ENCODE results near the gene ATP10A. TPM values are rescaled to one million over a fixed set of nuclear protein-coding genes. Genes with fewer than 3 reads are reported as not detected.
A peak's percentile ranks its signal among the peaks of the same experiment; 100 is the strongest.

Gene ATP10A
- total and polyA plus RNA-seq, 12 donors = 0.67 to 31.8 (median 16.1) TPM

DNA sequence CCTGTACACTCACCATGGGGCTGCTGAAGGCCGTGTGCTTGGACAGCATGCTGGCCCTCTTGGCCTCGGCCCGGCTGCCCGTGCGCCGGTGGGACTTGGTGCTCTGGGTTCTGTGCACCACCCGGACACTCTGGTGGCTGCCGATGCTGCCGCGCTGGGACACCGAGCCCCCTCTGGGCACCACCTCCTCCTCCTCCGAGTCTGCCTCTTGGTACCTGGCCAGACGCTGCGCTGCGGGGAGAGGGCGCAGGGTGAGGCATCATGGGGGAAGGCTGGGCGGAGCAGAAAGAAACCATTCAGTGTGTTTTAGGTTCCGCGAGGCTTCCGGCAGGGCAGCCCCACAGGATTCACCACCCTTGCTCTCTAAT lies 145.0 kb downstream of the ATP10A start:
- H3K4me3 ChIP-seq = no peak overlapping the region
- TF ChIP-seq POLR2A (IDR thresholded peaks at IDR 0.05) = no peak
- TF ChIP-seq CTCF (IDR thresholded peaks at IDR 0.05) = no peak
- intact Hi-C loops (cut with DNase I) = no loop called here
- DNase-seq = peak in 1 of 7 donors; percentile 43
- WGBS, 4 donors = 84 to 95% (median 91%) methylated on average over 15 to 20 of the region's 20 CpGs
- no peaks in the 10 kb centered on the region for H3K4me1 ChIP-seq (replicated peaks in 1 of 2)
- no peak overlapping the region for H3K27ac ChIP-seq
- H3K9me3 ChIP-seq (replicated peaks in 1 of 3) = no peaks in the 10 kb centered on the region
- no peaks in the 10 kb centered on the region for H3K27me3 ChIP-seq
- no peaks in the 10 kb centered on the region for H3K36me3 ChIP-seq (replicated peaks in 1 of 2)

- Histone ChIP-seq H3K27ac (no peak overlapping the region), H3K27me3 (no peaks in the 10 kb centered on the region), H3K9me3 (replicated peaks in 1 of 3) (no peaks in the 10 kb centered on the region), H3K4me1 (replicated peaks in 1 of 2) (no peaks in the 10 kb centered on the region), H3K36me3 (replicated peaks in 1 of 2) (no peaks in the 10 kb centered on the region), H3K4me3 (no peak overlapping the region)
- TF ChIP-seq POLR2A (IDR thresholded peaks at IDR 0.05) (no peak), CTCF (IDR thresholded peaks at IDR 0.05) (no peak)
- WGBS, 4 donors = 68 to 71% (median 69%) methylated on average over 14 of the region's 14 CpGs
- peak in 1 of 7 donors; percentile 10 for DNase-seq
- intact Hi-C loops (cut with DNase I) = no loop called here
These were observed 145.5 kb downstream of the ATP10A start for GRCh38 chr15:25717457-25718168.

- H3K9me3 ChIP-seq (replicated peaks in 1 of 3) = no peaks in the 10 kb centered on the region
- no peak for DNase-seq
- no peaks in the 10 kb centered on the region for H3K4me1 ChIP-seq (replicated peaks in 1 of 2)
- H3K4me3 ChIP-seq = no peak overlapping the region
- WGBS, 4 donors = 80 to 83% (median 82%) methylated on average over 3 of the region's 3 CpGs
- no peaks in the 10 kb centered on the region for H3K27me3 ChIP-seq
- no peak overlapping the region for H3K27ac ChIP-seq
- TF ChIP-seq POLR2A (IDR thresholded peaks at IDR 0.05) (no peak), CTCF (IDR thresholded peaks at IDR 0.05) (no peak)
- intact Hi-C loops (cut with DNase I) = no loop called here
- no peaks in the 10 kb centered on the region for H3K36me3 ChIP-seq (replicated peaks in 1 of 2)
These were observed 146.0 kb downstream of the ATP10A start for GRCh38 chr15:25717127-25717456.

- WGBS, 4 donors = 85 to 87% (median 86%) methylated on average over 18 to 21 of the region's 21 CpGs
- intact Hi-C loops (cut with DNase I) = no loop called here
- no peak overlapping the region for H3K4me3 ChIP-seq
- H3K36me3 ChIP-seq (replicated peaks in 1 of 2) = no peaks in the 10 kb centered on the region
- no peaks in the 10 kb centered on the region for H3K27me3 ChIP-seq
- DNase-seq = peak in 1 of 7 donors; percentile 42
- H3K9me3 ChIP-seq (replicated peaks in 1 of 3) = no peaks in the 10 kb centered on the region
- TF ChIP-seq POLR2A (IDR thresholded peaks at IDR 0.05) (no peak), CTCF (IDR thresholded peaks at IDR 0.05) (no peak)
- no peak overlapping the region for H3K27ac ChIP-seq
- H3K4me1 ChIP-seq (replicated peaks in 1 of 2) = no peaks in the 10 kb centered on the region
These were observed 146.6 kb downstream of the ATP10A start for GRCh38 chr15:25716414-25717126.

All from adrenal gland (tissue), 12 donors.